Measurements from ENCODE around the gene FARP1.

The FARP1 gene

DNA sequence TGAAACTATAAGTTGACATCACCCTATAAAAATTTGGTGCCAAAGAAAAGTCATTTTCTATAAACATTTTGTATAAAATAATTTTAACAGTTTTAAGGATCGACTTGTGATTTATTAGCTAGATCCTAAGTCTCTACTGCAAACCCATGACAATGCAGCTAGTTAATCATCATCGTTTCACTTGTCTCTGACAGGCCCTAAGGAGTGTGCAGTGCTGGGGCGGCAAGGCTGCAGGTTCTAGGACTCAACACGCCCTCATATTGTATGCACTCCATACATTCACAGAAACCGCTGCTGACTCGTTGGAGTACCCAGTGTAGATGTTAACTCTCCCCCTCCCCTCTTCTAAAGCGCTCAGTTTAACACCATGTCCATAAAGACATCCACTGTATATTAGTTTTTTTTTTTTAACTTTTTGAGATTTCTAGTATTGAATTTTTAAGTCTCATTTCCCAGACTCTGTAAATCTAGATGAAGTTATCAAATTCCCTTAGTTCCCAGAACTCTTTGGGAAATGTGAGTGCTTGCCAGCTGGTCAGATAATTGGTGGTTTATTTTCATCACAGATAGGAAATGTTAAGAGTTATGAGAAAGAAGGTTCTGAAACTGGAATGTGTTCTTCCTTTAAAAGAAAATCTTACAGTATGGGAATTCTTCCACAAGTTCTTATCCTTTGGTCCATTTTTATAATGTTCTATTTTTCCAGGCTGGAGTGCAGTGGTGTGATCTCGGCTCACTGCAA lies 197.0 kb downstream of the FARP1 start:
- FAIRE-seq, result no peak

GRCh38 chr13:98342953-98343352 lies 200.1 kb downstream of the FARP1 start:
- FAIRE-seq, result no peak

GRCh38 chr13:98343461-98343860 lies 200.6 kb downstream of the FARP1 start:
- FAIRE-seq, result no peak

- no peak for FAIRE-seq
Measured at GRCh38 chr13:98344392-98344791, 201.5 kb downstream of the FARP1 start.

DNA sequence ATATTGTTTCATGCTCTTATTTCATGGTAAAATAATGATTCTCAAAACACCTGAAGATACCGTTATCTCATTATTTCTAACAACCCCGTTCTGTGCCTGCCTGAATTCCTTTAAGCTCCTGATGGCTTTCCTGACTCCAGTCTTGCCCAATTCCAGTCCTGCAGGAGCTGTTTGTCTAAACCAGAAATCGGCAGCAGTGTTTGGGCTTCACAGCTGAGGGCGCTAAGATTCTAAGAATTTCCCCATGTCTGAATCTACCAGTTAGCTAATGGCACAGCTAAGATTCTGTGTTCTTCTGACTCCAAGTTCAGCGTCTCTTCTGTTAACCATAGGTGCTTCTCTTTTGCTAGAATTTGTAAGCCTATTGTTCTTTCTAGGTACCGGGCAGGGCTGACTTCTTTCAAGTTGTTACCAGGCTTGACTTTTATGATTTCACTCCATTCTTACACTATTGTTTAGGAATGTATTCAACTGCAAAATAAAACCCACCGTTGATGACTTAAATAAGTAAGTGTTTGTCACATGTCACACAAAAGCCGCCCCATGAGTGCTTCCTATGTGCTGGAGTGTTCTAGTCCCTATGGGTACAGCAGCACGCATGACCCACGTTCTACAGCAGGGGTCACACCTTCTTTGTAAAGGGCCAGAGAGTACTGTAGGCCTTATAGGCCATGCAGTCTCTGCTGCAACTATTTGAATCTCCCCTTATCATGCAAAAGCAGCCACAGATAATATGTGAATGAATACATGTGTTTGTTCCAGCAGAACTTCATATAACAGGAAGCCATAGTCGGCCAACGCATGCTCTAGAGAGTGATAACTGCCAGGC lies 202.4 kb downstream of the FARP1 start:
- no peak for FAIRE-seq

DNA sequence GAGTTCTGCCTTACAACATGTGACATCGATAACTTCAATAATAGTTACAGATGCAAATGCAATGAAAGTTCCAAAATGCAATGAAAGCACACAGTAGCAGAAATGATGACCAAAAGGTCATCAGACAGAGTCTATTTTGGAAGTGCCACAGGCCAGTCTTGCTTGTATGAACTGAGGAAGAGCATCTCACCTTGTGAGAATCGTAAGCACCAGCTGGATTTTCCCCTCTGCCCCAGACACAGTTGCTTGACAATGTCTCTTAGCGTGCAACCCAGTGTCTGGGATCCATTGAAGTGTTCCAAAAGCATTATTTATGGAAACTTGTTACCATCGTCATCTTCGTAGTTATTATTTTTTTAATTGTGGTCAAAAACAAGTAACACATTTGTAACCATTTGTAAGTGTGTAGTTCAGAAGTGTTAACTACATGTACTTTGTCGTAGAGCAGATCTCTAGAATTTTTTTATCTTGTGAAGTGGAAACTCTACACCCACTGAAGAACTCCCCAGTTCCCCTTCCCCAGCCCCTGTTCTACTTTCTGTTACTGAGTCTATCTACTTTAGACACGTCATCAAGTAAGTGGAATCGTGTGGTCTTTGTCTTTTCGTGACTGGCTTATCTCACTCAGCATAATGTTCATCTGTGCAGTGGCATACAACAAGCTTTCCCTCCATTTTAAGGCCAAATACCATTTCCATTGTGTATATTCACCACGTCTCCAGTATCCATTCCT lies 204.2 kb downstream of the FARP1 start:
- FAIRE-seq, result no peak

DNA sequence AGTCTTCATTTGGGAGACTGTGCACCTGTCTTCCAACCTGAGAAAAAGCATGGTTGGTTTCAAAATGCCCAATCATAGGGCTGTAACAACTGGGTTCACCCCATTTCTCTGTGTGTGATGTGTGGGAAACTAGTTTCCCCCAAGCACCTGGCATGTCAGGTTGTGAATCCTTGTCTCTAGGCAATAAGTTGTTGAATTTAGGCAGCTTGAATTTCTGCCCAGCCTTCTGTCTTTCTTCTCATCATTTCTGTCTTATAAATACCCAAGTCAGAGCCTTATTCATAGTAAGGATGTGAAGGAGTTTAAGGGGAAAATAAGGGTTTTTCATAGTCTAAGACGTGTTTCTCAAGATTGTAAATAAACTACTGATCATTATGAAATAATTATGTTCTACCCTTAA lies 204.9 kb downstream of the FARP1 start:
- no peak for FAIRE-seq

DNA sequence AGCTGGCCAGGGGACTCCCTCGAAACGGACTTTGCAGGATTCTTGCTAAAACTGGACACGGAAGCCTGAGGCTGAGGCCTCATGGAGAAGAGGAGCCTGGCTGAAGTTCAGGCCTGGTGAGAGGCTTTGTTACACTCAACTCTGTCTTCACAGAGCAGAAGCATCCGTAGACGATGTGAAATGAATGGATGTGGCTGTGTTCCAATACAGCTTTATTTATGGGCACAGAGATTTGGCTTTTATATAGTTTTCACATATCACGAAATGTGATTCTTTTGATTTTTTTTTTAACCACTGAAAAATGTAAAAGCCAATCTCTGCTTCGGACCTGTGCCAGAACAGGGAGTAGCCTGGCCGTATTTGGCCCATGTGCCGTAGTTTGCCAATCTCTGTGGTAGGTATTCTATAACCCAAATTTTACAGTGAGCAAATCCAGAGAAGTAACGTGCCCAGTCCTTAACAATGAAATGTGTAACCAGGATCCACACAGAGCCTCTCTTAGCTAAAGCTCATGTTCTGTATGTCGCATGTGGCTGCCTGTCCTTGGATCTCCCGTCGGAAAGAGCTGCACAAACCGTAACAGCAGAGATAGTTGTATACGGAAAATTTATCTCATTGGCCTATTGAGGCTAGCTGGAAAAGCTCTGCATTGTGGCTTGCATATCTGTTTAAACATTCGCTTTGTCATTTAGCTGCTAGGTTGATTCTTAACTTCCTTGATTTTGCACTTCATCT lies 205.7 kb downstream of the FARP1 start:
- FAIRE-seq, result no peak

DNA sequence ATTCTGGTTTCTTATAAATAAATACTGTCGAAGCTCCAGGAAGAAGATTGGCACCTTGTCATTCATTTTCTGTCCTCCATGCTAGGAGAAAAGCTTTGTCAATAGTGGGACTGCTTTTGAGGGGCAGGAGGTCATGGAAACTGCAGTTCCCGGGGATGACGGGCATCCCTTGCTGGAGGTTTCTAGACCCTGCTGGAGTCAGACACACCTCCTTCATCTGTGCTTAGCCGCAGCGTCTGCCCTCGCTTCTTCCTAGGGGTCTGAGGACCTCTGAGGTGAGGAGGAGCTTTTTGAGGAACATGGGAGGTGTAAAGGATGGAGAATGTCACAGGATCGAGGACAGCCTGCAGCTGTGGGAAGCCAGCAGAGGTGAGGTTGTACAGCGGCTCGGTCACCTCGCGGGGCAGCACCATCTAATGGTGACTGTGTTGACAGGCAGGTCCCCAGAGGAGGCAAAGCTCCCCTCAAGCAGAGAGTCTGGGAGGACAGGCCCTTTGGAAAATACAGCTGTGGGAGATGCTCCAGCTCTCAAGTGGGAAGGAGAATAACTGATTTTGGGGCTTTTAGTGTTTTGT lies 206.9 kb downstream of the FARP1 start:
- no peak for FAIRE-seq

- FAIRE-seq, result no peak
Measured at GRCh38 chr13:98350746-98351330, 207.9 kb downstream of the FARP1 start.

DNA sequence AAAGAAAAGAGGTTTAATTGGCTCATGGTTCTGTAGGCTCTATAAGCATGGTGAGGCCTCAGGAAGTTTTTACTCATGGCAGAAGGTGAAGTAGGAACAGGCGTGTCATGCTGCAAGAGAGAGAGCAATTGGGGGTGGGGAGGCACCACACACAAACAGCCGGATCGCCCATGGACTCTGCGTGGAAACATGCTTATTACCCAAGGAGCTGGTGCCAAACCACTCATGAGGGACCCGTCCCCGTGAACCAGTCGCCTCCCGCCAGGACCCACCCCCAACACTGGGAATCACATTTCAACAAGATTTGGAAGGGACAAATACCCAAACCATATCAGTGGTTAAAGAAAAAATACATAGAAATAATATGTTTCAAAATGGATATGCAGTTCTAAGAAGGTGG lies 208.7 kb downstream of the FARP1 start:
- FAIRE-seq, result no peak

- FAIRE-seq, result no peak
Measured at GRCh38 chr13:98352226-98352625, 209.3 kb downstream of the FARP1 start.

DNA sequence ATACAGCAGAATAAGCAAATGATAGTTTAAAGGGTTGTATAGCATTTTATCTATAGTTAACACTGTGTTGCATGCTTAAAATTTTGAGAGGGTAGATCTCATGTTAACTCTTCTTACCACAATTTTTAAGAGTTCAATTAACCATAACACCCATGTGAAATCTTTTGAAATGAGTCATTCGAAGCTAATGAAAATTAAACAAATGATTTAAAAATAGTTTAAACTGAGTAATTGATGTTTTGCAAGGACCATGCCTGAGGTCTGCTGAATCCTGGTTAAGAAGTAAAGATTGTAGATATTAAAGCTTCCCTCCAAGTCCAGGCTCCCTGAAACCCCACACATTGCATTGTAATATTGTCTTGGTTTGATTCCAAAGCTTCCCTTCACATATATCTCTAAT lies 210.9 kb downstream of the FARP1 start:
- FAIRE-seq, result no peak

DNA sequence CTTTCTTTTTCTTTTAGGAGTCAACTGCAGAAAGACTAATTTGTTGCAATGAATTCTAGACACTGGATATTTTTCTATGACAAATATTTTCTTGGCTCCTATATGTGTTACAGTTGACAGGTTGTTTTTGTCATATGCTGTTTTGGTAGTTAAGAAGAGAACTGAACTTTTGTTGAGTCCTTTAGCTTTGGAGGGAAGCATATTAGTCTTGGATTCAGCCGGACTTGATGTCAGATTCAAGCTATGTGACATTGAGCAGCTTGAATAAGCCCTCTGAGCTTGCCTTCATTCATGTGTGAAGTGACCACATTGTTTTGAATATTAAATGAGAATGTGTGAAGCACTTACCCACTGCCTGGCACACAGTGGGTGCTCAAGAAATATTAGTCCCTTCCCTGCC lies 216.0 kb downstream of the FARP1 start:
- FAIRE-seq, result no peak

GRCh38 chr13:98360545-98360944 lies 217.7 kb downstream of the FARP1 start:
- no peak for FAIRE-seq

DNA sequence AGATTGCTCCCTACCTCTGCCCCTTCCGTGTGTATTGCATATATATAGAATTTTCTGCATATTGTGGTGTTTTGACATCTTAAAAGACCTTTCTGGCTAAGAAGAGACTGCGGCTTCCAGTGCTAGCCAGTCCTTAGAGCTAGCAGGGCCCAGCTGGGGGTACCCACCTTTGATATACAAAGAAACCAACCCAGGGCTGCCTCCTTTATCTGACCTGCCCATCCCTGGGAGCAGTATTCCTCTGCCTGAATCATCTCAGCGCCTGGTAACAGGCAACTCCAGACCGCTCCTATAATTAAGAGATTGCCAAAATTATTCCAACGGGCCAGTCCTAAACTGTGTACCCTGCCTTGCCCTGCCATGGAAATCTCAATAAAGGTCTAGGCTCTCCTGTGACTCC lies 220.4 kb downstream of the FARP1 start:
- no peak for FAIRE-seq

GRCh38 chr13:98364179-98364578 lies 221.3 kb downstream of the FARP1 start:
- FAIRE-seq, result no peak

- FAIRE-seq, result no peak
Measured at GRCh38 chr13:98364647-98365046, 221.8 kb downstream of the FARP1 start.

DNA sequence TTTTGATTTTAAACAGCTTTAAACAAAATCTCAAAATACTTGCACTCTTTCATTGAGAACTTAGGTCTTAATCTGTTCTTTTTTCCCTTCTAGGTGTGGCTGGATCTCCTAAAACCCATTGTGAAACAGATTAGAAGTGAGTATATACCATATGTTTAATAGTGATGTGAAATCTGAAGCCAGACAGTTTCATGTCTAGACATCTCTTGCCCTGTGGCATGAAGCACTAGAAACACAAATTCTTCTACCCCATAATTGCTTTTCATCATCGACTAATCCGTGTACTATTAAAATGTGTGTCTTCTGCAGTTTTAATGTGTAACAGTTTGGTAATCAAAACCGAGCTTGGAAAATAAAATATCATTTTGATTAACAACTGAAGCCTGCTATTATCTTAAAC lies 222.4 kb downstream of the FARP1 start:
- FAIRE-seq, result no peak

DNA sequence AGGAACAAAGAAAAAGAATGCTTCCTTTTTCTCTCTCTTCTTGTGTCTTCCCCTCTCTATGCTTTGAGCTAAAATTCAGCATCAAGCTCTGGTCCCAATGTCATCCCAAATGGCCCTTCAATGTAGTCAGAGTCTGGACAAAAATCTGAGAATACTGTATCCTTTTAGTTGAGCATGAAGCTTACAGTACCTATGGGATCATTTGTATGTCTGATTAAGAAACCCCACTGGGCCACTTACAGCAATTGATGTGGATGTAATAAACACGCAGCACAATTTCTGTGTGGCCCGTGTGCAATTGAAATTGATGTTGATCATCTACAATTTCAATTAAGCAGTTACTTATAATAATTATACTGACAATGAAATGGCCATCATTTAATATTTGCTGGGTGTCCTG lies 223.1 kb downstream of the FARP1 start:
- no peak for FAIRE-seq

DNA sequence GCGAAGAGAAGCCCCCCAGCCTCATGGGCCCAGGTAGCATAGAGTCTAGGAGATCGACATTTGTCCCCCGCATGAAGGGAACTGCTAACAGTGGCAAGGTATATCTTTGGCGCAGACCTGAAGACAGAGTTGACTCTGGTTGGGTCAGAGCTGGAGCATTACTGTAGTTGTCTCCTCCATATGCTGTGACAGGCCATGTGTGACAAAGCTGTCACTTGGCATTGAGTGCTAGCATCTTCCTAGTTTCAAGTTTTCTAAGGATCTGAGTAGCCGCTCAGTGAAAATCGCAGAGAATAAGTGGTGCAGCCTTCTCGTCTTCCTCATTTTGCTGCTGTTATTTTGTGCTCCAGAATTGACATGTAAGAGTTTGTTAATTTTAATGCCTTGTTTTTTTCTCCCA lies 223.5 kb downstream of the FARP1 start:
- FAIRE-seq, result no peak

- no peak for FAIRE-seq
Measured at GRCh38 chr13:98366959-98367358, 224.1 kb downstream of the FARP1 start.
